ENCODE results near the gene OXTR.

The OXTR gene

GRCh38 chr3:8709801-8710507 is 59.5 kb downstream of the OXTR start:
- DNase-seq, result no peak

- no peak for DNase-seq
These were observed 60.1 kb downstream of the OXTR start for GRCh38 chr3:8709287-8709686.

- no peak for DNase-seq
These were observed 63.8 kb downstream of the OXTR start for GRCh38 chr3:8705575-8705974.

GRCh38 chr3:8702560-8702959 is 66.9 kb downstream of the OXTR start:
- DNase-seq, result no peak

Measured in NCI-H1930 (cell line).